ENCODE results near the gene TAS2R7. TPM values are rescaled to one million over a fixed set of nuclear protein-coding genes. Genes with fewer than 3 reads are reported as not detected.
"Not testable (repeated sequence)": the region's sequence is repeated elsewhere in the genome, so short reads cannot be mapped to it uniquely, and the experiment has no call there.

TAS2R7 gene
- total RNA-seq, 1 donor from 2014 or later = not detected

GRCh38 chr12:10807186-10807585 lies 4.8 kb upstream of the TAS2R7 start, which contains the start of gene TAS2R8:
Gene TAS2R8 (minus strand): TSS chr12:10807286. CDS start chr12:10806980, 306 bp downstream.
- Histone ChIP-seq H3K4me3 (no peak within 1 kb of the TSS), H3K9me3 (no peaks in the 10 kb centered on the region), H3K27ac (no peak within 1 kb of the TSS), H3K4me1 (no peaks in the 10 kb centered on the region), H3K36me3 (no peaks in the 10 kb centered on the region), H3K27me3 (no peaks in the 10 kb centered on the region)
- TF ChIP-seq, protein P1, sequence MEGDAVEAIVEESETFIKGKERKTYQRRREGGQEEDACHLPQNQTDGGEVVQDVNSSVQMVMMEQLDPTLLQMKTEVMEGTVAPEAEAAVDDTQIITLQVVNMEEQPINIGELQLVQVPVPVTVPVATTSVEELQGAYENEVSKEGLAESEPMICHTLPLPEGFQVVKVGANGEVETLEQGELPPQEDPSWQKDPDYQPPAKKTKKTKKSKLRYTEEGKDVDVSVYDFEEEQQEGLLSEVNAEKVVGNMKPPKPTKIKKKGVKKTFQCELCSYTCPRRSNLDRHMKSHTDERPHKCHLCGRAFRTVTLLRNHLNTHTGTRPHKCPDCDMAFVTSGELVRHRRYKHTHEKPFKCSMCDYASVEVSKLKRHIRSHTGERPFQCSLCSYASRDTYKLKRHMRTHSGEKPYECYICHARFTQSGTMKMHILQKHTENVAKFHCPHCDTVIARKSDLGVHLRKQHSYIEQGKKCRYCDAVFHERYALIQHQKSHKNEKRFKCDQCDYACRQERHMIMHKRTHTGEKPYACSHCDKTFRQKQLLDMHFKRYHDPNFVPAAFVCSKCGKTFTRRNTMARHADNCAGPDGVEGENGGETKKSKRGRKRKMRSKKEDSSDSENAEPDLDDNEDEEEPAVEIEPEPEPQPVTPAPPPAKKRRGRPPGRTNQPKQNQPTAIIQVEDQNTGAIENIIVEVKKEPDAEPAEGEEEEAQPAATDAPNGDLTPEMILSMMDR (IDR thresholded peaks at IDR 0.05) = no peak
- DNase-seq (ENCODE audit: low spot score in 2 of 2) = no peak
- intact Hi-C loops (cut with DNase I) = no loop called here

- DNase-seq (ENCODE audit: low spot score in 2 of 2) = no peak
- Histone ChIP-seq H3K27me3 (no peaks in the 10 kb centered on the region), H3K36me3 (no peaks in the 10 kb centered on the region), H3K4me3 (no peak overlapping the region), H3K9me3 (no peaks in the 10 kb centered on the region), H3K4me1 (no peaks in the 10 kb centered on the region), H3K27ac (no peak overlapping the region)
- intact Hi-C loops (cut with DNase I) = no loop called here
- TF ChIP-seq, protein P1 (IDR thresholded peaks at IDR 0.05) = no peak
These were observed 686 bp downstream of the TAS2R7 start for GRCh38 chr12:10801741-10802140.

GRCh38 chr12:10794222-10794621 lies 8.2 kb downstream of the TAS2R7 start:
- TF ChIP-seq, protein P1 (IDR thresholded peaks at IDR 0.05) = no peak
- Histone ChIP-seq H3K4me3 (no peak overlapping the region), H3K4me1 (no peaks in the 10 kb centered on the region), H3K36me3 (no peaks in the 10 kb centered on the region), H3K9me3 (no peaks in the 10 kb centered on the region), H3K27me3 (no peaks in the 10 kb centered on the region), H3K27ac (no peak overlapping the region)
- intact Hi-C loops (cut with DNase I) = no loop called here
- DNase-seq (ENCODE audit: low spot score in 2 of 2) = no peak

GRCh38 chr12:10791769-10792168 lies 10.7 kb downstream of the TAS2R7 start:
- H3K9me3 ChIP-seq; DNase-seq (ENCODE audit: low spot score in 2 of 2); H3K36me3 ChIP-seq; intact Hi-C loops (cut with DNase I); H3K4me1 ChIP-seq; H3K4me3 ChIP-seq; H3K27ac ChIP-seq; H3K27me3 ChIP-seq: not testable (repeated sequence)

- Histone ChIP-seq H3K9me3 (no peaks in the 10 kb centered on the region), H3K27ac (no peak overlapping the region), H3K4me1 (no peaks in the 10 kb centered on the region), H3K4me3 (no peak overlapping the region), H3K27me3 (no peaks in the 10 kb centered on the region), H3K36me3 (no peaks in the 10 kb centered on the region)
- no peak for DNase-seq (ENCODE audit: low spot score in 2 of 2)
- TF ChIP-seq, protein P1 (IDR thresholded peaks at IDR 0.05) = no peak
- intact Hi-C loops (cut with DNase I) = no loop called here
These were observed 19.2 kb downstream of the TAS2R7 start for GRCh38 chr12:10783252-10783651.

- intact Hi-C loops (cut with DNase I) = no loop called here
- DNase-seq (ENCODE audit: low spot score in 2 of 2) = no peak
- TF ChIP-seq, protein P1 (IDR thresholded peaks at IDR 0.05) = no peak
- no peak overlapping the region for H3K27ac ChIP-seq
- H3K4me3 ChIP-seq = no peak overlapping the region
- H3K27me3 ChIP-seq = no peaks in the 10 kb centered on the region
- no peaks in the 10 kb centered on the region for H3K36me3 ChIP-seq
- no peaks in the 10 kb centered on the region for H3K9me3 ChIP-seq
- no peaks in the 10 kb centered on the region for H3K4me1 ChIP-seq
These were observed 23.3 kb downstream of the TAS2R7 start for GRCh38 chr12:10779103-10779502.
